HFF-Myc (cell line): ENCODE results near the gene CASTOR2.
"Not testable (repeated sequence)": the region's sequence is repeated elsewhere in the genome, so short reads cannot be mapped to it uniquely, and the experiment has no call there.

ENCODE experiments used
- DNase-seq: peaks from one replicate; pipeline ENCODE4 v3.0.0-alpha.2; 2011; ENCODE audit warnings: low read depth; ENCODE audit errors: extremely low read depth
- H3K4me3 ChIP-seq: replicated peaks from 2 replicates; pipeline ENCODE4 v1.5.1; 2011; ENCODE audit warnings: low read depth, mild to moderate bottlenecking, control low read depth, low read length

Gene CASTOR2

GRCh38 chr7:74964511-74965119 is at the start of gene CASTOR2:
TSS of gene CASTOR2 (plus strand) at chr7:74964705. CDS start at chr7:74964986, 281 bp downstream.
- DNase-seq = not testable (repeated sequence)

DNA sequence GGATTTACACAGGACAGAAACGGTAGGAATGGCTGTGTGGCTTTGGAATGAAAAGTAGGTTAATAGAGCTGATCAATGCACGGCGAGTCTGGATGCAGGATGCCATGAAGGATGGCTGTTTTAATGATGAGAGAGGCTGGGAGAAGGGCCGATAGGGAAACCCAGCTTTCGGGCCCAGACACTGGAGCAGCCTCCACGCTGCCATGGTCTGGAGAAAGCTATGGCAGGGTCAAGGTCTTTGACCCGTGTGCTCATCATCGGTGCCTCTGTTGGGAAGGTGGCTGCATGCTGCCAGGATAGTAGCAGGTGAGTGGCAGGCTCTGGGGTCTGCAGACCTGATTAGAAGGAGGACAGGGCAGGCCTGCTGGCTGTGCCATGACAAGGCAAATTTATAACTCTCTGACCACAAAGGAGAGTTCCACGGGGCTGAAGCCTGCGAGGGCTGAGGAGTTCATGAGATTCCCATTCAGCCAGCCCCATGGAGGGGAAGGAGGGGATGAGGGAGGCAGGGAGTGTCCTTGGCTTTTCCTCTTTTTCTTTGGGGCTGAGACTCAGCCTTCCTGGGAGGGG is 42.1 kb upstream of the CASTOR2 start:
- DNase-seq = not testable (repeated sequence)

More at GRCh38 chr7:74964511-74965119, at the start of gene CASTOR2:
- H3K4me3 ChIP-seq = not testable (repeated sequence)

DNA sequence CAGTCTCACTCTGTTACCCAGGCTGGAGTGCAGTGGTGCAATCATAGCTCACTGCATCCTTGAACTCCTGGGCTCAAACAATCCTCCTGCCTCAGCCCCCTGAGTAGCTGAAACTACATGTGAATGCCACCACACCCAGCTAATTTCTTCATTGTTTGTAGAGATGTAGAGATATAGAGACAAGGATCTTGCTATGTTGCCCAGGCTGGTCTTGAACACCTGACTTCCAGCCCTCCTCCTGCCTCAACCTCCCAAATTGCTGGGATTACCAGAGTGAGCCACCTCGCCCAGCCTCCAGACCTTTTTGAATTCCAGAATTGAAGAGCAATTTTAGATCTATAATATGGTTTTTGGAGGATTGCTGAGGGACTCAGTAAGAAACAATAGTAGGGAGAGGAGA is 40.9 kb upstream of the CASTOR2 start:
- H3K4me3 ChIP-seq, DNase-seq: not testable (repeated sequence)

More for the DNA sequence above, 42.1 kb upstream of the CASTOR2 start:
- H3K4me3 ChIP-seq = not testable (repeated sequence)

- H3K4me3 ChIP-seq, DNase-seq: not testable (repeated sequence)
These were observed 37.5 kb upstream of the CASTOR2 start for GRCh38 chr7:74926968-74927367.

GRCh38 chr7:74931563-74932328 is 32.8 kb upstream of the CASTOR2 start:
- not testable (repeated sequence) for DNase-seq, H3K4me3 ChIP-seq

DNA sequence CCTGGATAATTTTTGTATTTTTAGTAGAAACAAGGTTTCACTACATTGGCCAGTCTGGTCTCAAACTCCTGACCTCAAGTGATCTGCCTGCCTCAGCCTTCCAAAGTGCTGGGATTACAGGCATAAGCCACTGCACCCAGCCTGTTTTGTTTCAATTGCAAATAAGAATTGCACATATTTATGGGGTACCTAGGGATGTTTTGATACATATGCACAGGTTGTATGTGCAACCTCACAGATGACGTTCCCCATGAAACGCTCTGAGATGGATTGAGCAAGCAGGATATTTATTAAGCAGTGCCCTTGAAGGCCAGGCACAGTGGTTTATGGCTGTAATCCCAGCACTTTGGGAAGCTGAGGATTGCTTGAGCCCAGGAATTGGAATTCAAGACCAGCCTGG is 25.1 kb upstream of the CASTOR2 start:
- not testable (repeated sequence) for H3K4me3 ChIP-seq

DNA sequence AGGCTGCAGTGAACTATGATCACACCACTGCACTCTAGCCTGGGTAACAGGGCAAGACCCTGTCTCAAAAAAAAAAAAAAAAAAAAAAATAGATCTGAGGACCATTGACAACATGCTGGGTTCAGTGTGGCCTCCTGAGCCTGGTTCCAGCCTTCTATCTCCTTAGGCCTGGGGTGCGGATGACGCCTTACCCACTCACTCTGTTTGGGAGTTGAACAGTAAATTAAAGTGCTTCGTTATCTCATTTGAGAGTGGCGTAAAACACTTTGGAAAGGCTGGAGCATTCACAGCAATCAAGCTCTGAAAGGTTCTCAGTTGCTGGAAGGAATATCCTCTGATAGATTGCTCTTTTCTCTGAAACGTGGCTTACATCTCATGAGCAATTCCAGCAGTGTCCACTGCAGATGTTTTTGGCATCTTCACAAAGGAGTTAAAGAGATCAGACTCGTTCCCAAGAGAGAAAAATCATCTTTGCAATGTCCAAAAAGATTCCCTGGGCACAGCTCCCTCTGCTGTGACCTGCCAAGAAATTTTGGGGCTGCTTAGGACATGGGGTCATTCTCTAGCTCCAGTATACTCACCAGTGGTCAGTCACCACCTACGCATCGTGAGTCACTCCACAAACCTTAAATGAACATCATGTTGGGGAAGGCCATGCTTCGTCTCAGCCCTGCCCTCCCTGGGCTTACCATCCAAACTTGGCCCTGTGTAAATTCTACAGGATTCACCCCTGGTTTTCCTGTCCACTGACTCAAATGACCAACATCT is 23.0 kb upstream of the CASTOR2 start:
- H3K4me3 ChIP-seq = not testable (repeated sequence)

More for the DNA sequence above, 25.1 kb upstream of the CASTOR2 start:
- not testable (repeated sequence) for DNase-seq

GRCh38 chr7:74943923-74944322 is 20.6 kb upstream of the CASTOR2 start:
- H3K4me3 ChIP-seq, DNase-seq: not testable (repeated sequence)

More for the DNA sequence above, 23.0 kb upstream of the CASTOR2 start:
- not testable (repeated sequence) for DNase-seq

DNA sequence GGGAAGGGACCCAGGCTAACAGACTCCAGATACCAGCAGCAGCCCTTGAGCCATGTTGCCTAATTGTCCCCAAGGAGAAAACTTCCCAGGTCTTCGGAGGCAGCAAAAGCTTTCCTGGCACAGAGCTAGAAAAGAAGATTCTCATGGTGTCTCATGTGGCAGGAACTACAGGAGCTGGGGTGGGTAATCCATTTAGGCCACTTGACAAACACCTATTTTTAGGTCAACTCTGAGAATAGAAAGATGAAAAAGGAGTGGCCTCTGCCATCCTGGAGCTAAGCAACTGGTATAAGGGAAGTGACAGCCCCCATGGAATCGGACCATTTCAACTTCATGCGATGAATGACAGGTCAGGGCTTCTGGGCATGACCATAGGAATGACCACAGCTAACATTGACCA is 16.8 kb upstream of the CASTOR2 start:
- H3K4me3 ChIP-seq, DNase-seq: not testable (repeated sequence)

DNA sequence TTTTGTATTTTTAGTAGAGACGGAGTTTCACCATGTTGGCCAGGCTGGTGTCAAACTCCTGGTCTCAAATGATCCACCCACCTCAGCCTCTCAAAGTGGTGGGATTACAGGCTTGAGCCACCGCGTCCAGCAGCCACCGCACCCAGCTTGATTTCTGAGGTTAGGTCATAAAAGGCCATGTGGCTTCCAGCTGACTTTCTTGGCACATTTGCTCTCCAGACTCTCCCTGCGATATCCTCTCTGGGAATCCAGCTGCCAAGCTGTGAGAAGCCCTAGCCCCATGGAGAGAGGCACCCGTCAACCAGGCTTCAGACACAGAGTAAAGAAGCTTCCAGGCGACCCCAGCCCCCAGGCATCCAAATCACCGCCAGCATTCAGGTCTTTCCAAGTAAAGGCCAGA is 10.7 kb upstream of the CASTOR2 start:
- not testable (repeated sequence) for H3K4me3 ChIP-seq, DNase-seq

DNA sequence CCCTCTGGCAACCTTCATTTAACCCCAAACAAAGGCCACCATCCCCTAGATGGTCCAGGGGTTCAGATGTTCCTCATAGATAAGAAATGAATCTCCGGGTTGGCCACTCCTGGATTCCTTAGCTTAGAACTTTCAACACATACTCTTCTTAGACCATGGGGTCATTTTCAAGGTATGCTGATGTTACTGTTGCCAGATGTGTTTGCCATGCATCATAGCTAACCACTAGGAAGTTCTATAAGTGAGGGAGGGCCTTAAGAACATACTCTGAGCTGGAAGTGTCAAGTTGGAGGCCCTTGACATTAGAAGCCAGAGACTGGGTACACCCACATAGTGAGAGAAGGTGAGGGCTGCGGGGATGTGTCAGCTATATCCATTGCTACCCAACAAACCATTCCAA is 6.2 kb upstream of the CASTOR2 start:
- not testable (repeated sequence) for H3K4me3 ChIP-seq, DNase-seq

GRCh38 chr7:74963704-74964510 is 598 bp upstream of the CASTOR2 start:
- not testable (repeated sequence) for H3K4me3 ChIP-seq, DNase-seq

GRCh38 chr7:74966208-74966854 is 1.8 kb downstream of the CASTOR2 start:
- H3K4me3 ChIP-seq, DNase-seq: not testable (repeated sequence)

- not testable (repeated sequence) for H3K4me3 ChIP-seq, DNase-seq
These were observed 2.4 kb downstream of the CASTOR2 start for GRCh38 chr7:74966909-74967308.

GRCh38 chr7:74971431-74971830 is 6.9 kb downstream of the CASTOR2 start:
- H3K4me3 ChIP-seq, DNase-seq: not testable (repeated sequence)

DNA sequence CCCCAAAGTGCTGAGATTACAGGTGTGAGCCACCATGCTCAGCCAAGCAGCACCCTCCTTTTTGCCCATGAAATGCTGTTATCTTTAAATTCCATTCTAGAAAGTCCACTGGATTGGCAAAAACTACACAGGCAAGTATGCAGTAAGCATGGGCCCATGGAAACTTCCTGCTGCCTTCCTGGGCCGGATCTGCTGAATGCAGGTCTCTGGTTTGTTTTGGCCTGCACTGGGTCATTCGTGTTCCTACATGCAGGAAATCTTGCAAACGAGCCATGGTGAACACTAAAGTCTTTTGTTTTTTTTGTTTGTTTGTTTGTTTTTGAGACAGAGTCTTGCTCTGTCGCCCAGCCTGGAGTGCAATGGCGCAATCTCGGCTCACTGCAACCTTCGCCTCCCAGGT is 7.9 kb downstream of the CASTOR2 start:
- H3K4me3 ChIP-seq, DNase-seq: not testable (repeated sequence)

DNA sequence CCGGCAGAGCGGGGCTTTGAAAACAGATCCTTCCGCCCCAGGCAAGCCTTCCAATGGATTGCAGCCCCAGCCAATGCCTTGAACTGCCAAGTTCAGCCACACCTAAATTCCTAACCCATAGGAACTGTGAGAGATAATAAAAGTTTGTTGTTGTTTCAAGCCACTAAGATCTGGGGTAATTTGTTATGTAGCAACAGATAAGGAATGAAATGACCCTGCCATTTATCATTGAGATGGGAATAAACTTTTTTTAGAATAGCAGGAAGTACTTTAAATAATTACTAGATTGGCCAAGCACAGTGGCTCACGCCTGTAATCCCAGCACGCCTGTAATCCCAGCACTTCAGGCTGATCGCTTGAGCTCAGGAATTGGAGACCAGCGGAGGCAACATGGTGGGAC is 11.5 kb downstream of the CASTOR2 start:
- H3K4me3 ChIP-seq, DNase-seq: not testable (repeated sequence)
